Activated T-helper 9 cell treated with anti-CD3 and anti-CD28 coated beads, Interleukin-2, amount 50 U/mL, for 16 hours (primary cell): Measurements from ENCODE around the gene CILP2.
A peak's percentile ranks its signal among the peaks of the same experiment; 100 is the strongest.

ENCODE experiments used
- DNase-seq: peaks from one replicate; pipeline ENCODE4 v3.0.0-alpha.2; 2020; ENCODE audit warnings: low read depth

The CILP2 gene

DNA sequence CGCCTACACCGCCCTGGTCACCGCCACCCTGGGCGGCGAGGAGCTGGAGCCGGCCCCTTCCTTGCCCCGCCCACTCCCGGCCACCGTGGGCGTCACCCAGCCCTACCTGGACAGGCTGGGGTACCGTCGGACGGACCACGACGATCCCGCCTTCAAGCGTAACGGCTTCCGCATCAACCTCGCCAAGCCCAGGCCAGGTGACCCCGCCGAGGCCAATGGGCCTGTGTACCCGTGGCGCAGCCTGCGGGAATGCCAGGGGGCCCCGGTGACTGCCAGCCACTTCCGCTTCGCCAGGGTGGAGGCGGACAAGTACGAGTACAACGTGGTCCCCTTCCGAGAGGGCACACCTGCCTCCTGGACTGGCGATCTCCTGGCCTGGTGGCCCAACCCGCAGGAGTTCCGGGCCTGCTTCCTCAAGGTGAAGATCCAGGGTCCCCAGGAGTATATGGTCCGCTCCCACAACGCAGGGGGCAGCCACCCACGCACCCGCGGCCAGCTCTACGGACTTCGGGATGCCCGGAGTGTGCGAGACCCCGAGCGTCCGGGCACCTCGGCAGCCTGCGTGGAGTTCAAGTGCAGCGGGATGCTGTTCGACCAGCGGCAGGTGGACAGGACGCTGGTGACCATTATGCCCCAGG is 7.0 kb downstream of the CILP2 start:
- no peak for DNase-seq

DNA sequence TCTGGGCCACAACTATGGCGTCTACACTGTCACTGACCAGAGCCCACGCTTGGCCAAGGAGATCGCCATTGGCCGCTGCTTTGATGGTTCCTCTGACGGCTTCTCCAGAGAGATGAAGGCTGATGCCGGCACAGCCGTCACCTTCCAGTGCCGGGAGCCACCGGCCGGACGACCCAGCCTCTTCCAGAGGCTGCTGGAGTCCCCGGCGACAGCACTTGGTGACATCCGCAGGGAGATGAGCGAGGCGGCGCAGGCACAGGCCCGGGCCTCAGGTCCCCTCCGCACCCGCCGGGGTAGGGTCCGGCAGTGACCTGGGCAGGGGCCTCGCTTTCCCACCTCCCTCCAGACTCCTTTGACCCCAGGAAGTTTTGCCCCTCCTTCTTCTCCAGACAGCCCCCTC is 7.6 kb downstream of the CILP2 start:
- no peak for DNase-seq

DNA sequence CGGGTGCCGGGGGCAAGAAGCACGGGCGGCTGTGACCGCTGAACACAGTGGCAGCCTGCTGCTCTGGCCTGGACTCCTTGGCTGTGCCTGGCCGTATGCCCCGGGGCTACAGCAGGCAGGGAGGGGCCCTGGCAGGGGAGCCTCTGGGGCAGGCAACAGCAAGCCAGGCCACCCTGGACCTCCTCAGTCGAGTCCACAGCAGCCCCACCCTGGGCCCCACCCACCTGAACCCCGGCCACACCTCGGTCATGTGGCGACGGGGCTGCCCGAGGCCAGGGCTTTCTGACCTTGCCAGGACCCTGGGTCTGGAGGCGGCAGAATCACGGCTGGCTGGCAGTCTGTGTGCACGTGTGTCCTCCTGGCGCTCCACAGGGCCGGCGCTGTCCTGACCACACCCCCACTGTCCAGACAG is 8.7 kb downstream of the CILP2 start:
- no peak for DNase-seq

DNA sequence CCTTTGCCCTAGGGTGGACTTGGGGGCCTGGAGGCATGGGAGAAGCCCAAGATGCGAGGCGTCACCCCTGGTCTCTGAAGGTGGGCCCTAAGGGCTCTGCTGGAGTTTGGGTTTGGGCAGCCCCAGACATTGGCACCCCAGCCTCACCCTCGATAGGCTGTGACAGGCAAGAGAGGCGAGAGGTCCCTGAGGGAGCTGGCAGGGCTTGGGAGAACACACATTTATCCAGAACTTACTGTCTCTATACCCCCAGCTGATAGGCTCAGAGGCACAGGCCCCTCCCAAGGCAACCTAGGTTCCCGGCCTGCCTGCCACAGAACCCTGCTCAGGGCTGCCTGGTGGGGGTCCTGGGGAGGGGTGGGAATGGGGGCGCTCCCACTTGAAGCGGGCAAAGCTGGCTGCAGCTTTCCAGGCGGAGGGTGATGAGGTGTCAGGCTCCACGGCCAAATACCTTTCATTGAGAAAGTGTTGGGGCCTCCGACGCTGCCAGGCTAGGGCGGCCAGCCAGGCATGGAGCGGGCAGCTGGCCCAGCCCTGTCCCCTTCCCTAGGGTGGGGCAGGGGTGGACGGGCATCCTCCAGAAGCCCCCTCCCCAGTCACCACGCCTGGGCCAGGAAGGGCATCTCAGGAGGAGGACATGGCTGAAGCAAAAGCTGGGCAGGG is 9.7 kb downstream of the CILP2 start:
- DNase-seq: no peak

DNA sequence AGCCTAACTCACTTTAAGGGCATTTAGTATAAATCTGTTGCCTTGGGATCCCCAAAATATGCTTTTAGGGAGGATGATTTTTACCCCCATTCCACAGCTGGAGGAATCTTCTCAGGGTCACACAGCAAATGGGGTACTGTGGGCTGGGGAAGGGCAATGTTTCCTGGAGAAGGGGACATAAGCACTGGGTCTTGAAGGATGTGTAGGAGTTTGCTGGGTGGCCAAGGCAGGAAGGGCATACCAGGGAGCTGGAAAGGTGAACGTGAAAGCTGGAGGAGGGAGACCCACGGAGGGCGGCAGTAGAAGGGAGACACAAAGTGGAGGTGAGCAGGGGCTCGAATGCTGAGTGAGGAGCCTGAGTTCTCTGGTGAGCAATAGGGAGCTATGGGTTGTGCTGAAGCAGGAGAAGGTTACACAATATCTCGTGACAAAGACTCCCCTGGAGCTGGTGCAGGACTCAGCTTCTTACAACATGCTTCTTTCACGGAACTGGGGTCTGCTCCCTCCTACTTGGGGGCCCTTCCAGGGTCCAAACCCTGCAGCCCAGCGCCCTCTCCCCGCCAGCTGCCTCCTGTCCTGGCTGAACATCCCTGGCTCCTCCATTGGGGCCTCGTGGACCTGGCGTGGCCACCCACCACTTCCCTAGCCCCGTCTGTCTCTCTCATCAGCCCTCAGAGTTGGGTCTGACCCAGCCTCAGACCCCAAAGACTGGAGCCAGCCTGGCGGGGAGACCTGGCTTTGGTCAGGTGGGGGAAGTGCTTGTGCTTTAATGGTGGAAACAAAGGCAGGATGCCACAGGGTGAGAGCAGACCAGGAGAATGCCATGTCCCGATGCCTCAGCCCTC is 11.1 kb downstream of the CILP2 start:
- DNase-seq: no peak

DNA sequence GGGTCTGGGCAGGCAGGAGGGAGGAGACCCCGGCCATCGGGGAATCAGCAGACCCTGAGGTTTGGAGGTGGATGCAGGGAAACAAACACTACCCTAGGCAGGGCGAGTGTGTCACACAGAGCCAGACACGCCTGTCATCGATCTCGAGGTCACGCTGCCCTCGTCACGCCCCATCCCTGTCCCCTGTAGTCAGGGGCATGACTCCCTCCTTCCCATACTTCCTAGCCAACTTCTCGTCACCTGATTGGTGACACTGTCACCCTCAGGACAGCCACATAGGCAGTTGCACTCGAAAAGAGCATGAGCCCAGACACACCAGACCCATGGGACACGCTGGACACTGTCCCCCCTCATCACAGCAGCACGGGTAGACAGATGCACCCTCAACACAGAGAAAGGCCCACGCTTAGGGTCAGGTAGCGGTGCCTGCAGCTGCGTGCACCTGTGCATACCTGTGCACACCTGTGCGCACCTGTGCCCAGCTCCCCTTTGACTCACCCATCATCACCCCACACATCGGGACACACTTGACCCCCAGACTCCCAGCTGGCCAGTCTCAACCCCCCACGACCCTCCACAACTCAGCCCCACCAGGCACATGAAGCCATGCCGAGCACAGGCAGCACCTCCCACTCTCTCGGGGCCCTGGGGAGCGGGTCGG is 11.9 kb downstream of the CILP2 start:
- DNase-seq: no peak

DNA sequence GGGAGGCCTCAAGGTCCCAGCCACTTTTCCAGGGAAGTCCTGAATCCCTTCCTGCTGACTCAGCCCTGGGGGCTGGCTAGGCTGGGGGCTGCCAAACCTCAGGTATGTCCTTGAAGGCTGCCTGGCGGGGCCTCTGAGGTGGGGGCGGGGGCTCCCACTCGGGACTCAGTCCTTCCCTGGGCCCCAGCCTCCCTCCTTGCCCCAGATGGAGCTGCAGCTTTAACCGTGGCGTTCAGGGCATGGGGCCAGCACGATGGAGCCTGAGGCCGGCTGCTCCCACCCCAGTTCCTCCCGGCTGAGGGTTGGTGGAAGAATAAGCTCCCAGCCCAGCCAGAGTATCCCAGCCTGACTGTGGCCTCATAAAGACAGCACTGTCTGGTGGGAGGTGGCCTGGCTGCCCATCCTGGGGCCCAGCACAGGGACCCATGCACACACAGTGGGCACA is 12.4 kb downstream of the CILP2 start:
- no peak for DNase-seq

DNA sequence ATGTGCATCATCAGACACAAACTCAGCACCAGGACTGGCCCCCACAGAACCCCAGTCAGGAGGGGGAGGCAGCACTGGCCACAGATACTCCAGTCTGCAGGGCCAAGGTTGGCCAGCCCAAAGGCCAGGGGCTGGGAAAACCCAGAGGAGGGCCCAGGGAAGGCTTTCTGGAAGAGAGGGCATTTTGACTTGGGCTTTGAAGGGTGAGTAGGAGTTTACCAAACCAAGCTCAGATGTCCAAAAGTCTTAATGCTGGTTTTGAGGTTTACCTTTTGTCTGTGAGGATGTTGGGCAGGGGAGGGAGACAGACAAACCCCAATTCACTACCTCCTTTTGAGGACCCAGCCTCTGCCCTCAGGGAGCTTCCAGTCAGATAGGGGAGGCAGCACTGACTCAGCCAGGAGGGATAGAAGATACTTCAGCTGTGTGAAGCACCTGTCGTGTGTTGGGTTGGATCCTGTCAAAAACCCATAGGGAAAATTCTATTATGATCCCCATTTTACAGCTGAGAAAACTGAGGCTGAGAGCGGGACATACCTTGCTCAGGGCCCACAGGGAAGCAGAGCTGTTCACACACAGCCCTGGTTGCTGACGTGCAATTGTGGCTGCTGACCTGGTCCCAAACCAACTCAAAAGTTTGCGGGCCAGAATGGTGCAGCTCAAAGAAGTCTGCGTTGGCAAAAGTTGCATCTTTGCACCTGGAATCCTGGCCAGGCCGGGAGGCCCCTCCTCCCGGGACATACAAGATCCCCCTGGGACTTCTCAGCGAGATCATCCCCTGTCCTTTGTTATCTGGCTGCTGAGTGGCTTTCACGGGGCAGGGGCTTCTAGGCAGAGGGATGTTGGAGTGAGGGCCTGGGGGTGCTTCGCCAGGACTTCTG is 13.1 kb downstream of the CILP2 start:
- no peak for DNase-seq

DNA sequence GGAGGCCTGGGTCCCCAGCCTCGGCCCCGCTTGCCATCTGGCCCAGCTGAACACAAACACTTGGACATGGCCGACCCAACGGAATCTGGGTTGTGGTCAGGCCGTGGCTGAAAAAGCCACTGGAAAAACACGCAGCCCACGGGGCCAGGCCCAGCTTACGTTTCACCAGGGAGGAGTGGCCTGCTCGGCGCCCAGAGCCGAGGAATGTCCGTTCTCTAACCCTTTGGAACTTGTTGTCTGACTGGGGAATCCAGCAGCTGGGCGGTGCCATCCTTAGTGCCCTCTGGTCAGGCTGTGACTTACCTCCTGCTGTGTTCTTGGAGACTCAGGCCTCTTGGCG is 13.8 kb downstream of the CILP2 start:
- DNase-seq: no peak

DNA sequence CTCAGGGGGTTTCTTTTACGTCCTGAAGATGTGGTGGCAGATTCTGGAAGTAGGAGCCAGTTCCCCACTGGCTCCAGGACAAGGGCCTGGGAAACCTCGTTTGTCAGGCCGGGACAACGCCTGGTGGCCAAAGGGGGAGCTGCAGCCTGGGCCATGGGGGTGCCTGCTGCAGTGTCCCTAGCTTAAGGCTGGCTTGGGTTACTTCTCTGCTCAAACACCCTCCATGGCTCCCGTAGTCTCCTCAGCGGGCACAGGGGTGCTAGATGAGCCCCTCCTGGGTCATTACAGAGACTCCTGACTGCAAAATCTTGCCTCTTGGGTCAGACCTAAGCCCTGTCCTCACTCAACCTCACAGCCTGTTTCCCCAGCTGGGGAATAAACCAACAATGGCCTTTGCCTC is 14.7 kb downstream of the CILP2 start:
- DNase-seq: no peak

DNA sequence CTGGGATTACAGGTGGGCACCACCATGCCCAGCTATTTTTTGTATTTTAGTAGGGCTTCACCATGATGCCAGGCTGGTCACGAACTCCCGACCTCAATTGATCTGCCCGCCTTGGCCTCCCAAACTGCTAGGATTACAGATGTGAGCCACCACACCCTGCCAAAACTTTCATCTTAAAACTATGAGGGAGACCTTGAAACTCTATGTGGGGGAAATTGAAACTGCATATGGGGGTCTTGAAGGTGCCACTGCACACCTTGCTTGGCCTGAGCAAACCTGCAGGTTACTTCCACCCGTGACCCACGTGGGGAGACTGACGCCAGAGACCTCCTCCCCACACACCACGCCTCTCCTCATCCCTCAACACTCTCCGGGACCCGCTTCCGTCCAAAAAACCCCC is 15.6 kb downstream of the CILP2 start:
- no peak for DNase-seq

DNA sequence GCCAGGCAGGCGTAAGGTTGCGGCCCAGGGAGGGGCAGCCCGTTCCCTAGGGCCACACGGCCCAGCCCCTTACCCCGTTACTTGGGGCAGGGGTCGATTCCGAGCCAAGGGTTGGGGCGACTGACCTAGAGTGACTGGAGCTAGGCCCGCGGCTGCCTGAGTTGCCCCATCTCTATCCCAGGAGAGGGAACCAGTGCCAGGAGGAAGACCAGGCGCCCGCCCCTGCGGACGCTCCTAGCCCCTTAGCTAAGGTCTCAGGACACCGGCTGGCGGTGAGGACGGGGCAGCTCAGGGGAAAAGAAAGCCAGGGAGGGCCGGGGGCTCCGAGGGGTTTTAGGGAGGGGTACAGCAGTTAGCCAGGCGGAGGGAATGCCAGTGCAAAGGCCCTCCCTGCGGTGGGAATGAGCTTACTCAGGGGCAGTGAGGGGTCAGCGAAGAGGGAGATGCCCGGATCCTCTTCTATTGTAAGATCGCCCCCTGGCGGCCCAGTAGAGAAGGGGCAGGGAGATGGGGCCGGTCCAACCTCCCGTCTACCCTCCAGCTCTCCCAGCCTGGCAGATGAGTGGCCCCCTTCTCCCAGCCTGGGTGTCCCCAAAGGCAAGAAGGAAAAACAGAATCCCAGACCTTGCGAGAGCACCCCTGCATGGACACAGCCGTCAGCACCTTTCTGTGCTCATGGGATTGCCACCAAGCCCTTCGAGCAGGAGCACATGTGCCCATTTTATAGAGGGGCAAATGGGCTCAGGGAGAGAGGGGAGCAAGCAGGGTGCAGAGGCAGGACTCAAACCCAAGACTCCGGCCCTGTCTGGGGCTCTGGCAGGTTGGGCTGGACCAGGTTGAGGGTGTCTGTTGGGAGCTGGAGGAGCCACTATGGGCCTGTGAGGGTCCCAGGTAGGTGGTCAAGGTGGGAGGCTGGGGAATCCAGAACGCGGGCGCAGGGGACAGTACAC is 16.3 kb downstream of the CILP2 start:
- peak; percentile 47 for DNase-seq

DNA sequence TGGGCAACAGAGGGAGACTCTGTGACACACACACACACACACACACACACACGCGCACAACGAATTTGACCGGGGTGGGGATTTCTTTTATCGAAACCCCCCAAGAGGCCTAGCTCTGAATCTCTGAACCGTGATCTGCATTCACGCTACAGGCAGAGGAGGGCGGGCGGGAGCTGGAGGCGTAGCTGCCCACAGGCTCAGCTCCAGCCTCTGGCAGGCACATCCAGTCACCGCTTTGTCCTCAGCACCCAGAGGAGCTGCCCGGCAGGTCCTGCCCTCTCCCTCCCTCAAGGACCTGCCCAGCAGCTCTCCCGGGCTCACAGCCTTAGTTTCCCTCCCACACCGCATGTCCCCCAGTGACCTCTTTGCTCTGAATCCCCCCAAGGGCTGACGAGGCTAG is 20.0 kb downstream of the CILP2 start:
- no peak for DNase-seq

DNA sequence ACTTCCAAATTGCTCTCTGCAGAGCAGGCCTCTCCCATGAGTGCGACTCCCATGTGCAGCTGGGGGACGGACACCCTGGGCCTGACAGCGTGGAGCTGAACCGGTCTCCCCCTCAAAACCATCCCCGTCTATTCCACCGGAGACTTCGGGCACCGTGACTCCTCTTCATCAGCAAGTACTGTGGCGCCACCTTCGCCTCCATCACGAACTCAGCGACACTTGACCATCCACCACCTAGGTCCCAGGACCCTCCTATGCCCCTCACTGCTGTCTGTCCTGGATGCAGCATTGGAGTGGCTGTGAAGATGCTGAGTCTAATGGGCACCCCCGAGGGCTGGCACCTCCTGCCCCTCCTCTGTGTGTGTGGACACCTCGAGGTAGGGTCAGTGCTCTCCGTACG is 20.6 kb downstream of the CILP2 start:
- no peak for DNase-seq

DNA sequence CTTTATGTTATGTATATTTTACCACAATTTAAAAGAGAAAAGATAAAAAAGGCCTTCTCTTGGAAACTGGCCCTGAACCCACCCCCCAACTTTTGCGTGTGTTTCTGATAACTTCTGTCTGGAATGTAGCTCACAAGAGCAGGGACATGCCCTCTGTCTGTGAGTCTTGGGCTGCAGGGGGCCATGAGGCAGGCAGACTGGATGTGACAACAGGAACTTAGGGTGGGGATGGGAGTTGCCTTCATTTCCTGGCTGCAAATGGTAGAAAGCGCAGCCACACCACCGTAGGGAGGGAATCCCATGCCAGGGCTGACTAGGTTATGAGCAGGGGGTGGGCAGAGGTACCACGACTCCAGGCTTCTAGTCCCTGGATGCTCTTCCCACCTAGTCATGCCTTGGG is 21.9 kb downstream of the CILP2 start:
- no peak for DNase-seq

DNA sequence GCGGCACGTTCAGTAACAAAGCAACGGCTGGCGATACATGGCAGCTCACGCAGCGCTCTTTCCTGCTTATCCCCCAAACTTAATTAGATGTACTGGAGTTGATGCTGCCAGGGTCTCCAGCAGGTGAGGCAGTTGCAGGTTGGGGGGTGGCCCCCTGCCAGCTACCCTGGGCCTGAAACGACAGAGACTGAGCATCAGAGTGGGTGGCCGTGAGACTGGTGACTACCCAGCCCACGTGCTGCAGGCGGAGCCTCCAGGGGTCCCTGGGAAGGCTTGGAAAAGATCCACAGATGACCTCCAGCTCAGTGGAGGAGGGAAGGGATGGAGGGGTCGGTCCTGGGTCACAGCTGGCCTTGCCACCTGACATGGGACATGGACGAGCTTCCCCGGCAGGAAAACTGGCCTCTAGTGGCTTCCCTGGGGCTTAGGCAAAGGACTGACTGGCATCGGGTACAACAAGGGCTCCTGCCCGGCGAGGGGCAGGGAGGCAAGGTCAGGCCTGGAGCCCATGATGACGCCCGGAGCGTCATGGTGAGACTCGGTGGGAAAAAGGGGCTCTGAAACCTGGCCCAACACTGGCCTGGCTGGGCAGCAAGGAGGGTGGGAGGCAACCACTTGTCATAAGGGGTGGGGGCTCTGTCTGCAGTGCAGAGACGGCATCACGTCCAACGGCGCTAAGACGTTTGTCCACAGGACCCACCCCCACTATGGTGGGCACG is 24.0 kb downstream of the CILP2 start:
- DNase-seq: no peak

DNA sequence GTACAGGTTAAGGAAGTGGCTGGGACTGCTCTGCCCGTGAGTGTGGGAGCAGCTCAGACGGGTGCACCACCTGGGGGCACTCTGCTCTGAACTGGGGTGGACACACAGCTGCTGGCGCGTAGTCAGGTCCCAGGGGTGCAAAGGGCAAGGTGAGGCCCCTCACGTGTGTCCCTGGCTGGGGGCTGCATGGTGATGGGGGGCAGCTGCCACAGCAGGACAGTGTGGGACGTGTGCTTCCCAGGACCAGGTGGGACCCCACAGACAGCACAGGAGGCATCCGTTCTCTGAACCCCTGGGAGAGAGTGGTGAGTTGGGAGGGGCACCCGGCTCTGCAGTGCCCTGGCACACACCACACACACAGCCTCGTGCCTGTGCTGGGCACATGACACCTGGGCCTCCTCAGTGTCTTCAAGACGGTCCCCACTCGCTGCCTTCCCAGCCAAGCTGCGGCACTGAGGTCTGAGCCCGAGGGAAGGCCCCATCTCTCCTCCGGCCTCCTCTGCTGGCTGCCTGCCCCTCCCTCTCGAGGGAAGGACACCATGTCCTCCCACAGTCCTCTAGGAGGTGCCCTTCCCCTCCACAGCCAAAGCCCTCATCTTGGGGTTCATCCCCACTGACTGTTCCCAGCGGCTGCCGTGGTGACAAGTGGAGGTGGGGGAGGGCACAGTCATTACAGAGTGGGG is 24.7 kb downstream of the CILP2 start:
- DNase-seq: no peak

DNA sequence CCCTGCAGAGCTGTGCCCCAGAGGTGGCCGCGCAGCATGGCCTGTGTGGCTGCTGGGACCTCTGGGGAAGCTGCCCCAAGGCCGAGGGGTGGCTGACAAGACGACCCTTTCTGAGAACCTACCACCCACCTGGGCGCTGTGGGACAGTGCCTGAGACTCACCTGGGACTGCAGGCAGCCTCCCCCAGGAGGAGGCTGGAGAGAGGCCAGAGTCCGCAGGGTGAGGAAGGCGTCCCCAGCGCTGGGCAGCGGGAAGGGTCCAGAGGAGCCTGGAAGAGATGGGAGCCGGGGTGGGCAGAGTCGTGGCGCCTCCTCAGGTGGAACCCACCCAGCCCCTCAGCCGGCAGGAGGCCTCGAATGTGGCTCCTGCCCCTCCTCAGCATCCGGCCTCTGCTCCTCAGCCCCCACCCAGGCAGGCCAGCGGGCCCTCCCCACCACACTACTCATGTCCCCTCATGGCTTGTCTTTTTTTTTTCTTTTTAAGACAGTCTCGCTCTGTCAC is 25.3 kb downstream of the CILP2 start:
- DNase-seq: no peak

DNA sequence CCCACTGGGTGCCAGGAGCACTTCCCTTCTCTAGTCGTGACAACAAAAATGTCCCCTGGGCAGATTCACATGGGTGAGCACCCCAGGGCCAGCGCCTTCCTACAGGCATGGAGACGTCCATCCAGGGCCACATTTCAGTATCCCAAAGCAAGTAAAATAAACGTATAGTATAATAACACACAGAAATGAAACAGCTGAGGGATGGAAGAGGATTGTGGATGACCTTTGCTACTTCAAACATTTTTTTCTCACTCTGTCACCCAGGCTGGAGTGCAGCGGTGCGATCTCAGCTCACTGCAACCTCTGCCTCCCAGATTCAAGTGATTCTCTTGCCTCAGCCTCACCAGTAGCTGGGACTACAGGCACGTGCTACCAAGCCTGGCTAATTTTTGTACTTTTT is 28.2 kb downstream of the CILP2 start:
- no peak for DNase-seq
